ENCODE results near the gene DSPP. TPM values are rescaled to one million over a fixed set of nuclear protein-coding genes. Genes with fewer than 3 reads are reported as not detected.

Gene DSPP
- total RNA-seq, 1 donor from 2014 or later: not detected

DNA sequence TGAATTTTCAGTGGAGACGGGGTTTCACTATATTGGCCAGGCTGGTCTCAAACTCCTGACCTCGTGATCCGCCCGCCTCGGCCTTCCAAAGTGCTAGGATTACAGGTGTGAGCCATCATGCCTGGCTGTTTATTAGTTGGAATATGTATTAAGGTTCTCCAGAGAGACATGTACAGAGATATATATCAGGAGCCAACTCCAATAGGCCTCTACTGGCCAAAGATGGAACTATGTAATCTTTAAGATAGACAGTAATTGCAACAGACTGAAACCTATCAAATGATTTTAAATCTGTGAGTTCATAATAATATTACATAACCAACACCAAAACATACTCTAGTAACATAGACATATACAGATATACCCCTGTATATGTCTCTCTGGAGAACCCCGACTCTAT, 36.0 kb downstream of the DSPP start:
- TF ChIP-seq, protein P1, sequence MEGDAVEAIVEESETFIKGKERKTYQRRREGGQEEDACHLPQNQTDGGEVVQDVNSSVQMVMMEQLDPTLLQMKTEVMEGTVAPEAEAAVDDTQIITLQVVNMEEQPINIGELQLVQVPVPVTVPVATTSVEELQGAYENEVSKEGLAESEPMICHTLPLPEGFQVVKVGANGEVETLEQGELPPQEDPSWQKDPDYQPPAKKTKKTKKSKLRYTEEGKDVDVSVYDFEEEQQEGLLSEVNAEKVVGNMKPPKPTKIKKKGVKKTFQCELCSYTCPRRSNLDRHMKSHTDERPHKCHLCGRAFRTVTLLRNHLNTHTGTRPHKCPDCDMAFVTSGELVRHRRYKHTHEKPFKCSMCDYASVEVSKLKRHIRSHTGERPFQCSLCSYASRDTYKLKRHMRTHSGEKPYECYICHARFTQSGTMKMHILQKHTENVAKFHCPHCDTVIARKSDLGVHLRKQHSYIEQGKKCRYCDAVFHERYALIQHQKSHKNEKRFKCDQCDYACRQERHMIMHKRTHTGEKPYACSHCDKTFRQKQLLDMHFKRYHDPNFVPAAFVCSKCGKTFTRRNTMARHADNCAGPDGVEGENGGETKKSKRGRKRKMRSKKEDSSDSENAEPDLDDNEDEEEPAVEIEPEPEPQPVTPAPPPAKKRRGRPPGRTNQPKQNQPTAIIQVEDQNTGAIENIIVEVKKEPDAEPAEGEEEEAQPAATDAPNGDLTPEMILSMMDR (IDR thresholded peaks at IDR 0.05): no peak
- peaks cover 8% of the 10 kb centered on the region for H3K27me3 Mint-ChIP-seq (ENCODE audit: unreplicated experiment)
- peaks cover 6% of the 10 kb centered on the region for H3K9me3 Mint-ChIP-seq (ENCODE audit: unreplicated experiment)
- H3K4me3 Mint-ChIP-seq (ENCODE audit: unreplicated experiment): no peak overlapping the region
- H3K36me3 Mint-ChIP-seq (ENCODE audit: unreplicated experiment): no peaks in the 10 kb centered on the region
- H3K27ac Mint-ChIP-seq (ENCODE audit: unreplicated experiment): no peak overlapping the region
- DNase-seq (ENCODE audit: extremely low spot score, unreplicated experiment): no peak
- no peaks in the 10 kb centered on the region for H3K4me1 Mint-ChIP-seq (ENCODE audit: unreplicated experiment)

GRCh38 chr4:87649980-87650379, 41.7 kb downstream of the DSPP start, which contains the start of gene DMP1:
Gene DMP1, plus strand, starts transcription at chr4:87650280. Its CDS starts 6,213 bp downstream, at chr4:87656493.
- H3K27ac Mint-ChIP-seq (ENCODE audit: unreplicated experiment): no peak within 1 kb of the TSS
- no peak for DNase-seq (ENCODE audit: extremely low spot score, unreplicated experiment)
- H3K9me3 Mint-ChIP-seq (ENCODE audit: unreplicated experiment): no peaks in the 10 kb centered on the region
- TF ChIP-seq, protein P1 (IDR thresholded peaks at IDR 0.05): no peak
- no peak within 1 kb of the TSS for H3K4me3 Mint-ChIP-seq (ENCODE audit: unreplicated experiment)
- no peaks in the 10 kb centered on the region for H3K4me1 Mint-ChIP-seq (ENCODE audit: unreplicated experiment)
- H3K27me3 Mint-ChIP-seq (ENCODE audit: unreplicated experiment): no peaks in the 10 kb centered on the region
- H3K36me3 Mint-ChIP-seq (ENCODE audit: unreplicated experiment): no peaks in the 10 kb centered on the region

GRCh38 chr4:87650938-87651337, 42.6 kb downstream of the DSPP start:
- Mint-ChIP-seq H3K36me3 (ENCODE audit: unreplicated experiment) (no peaks in the 10 kb centered on the region), H3K4me1 (ENCODE audit: unreplicated experiment) (no peaks in the 10 kb centered on the region), H3K27me3 (ENCODE audit: unreplicated experiment) (no peaks in the 10 kb centered on the region), H3K4me3 (ENCODE audit: unreplicated experiment) (no peak overlapping the region), H3K27ac (ENCODE audit: unreplicated experiment) (no peak overlapping the region), H3K9me3 (ENCODE audit: unreplicated experiment) (no peaks in the 10 kb centered on the region)
- no peak for DNase-seq (ENCODE audit: extremely low spot score, unreplicated experiment)
- TF ChIP-seq, protein P1 (IDR thresholded peaks at IDR 0.05): no peak

DNA sequence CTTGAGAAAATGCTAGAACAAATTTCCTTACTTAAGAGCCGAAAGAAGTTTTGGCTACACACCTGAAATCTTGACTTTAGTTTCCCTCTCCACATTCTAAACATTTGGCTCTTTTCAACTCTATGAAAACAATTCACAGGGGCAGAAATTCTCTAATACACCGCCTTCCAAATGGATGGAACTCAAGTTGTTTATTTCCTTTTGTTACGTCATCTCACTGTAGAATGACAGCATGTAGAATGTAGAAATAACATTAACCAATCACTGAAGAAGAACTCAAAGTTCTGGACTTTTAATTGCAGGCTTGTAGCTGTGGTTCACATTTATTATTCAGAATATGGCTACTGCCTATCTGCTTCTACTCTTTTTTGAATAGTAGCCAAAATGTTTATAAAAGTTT, 43.6 kb downstream of the DSPP start:
- TF ChIP-seq, protein P1 (IDR thresholded peaks at IDR 0.05): no peak
- H3K4me1 Mint-ChIP-seq (ENCODE audit: unreplicated experiment): no peaks in the 10 kb centered on the region

GRCh38 chr4:87654487-87655044, 46.2 kb downstream of the DSPP start:
- Mint-ChIP-seq H3K36me3 (ENCODE audit: unreplicated experiment) (no peaks in the 10 kb centered on the region), H3K27me3 (ENCODE audit: unreplicated experiment) (no peaks in the 10 kb centered on the region), H3K27ac (ENCODE audit: unreplicated experiment) (no peak overlapping the region), H3K4me1 (ENCODE audit: unreplicated experiment) (peaks cover 12% of the 10 kb centered on the region), H3K4me3 (ENCODE audit: unreplicated experiment) (no peak overlapping the region), H3K9me3 (ENCODE audit: unreplicated experiment) (no peaks in the 10 kb centered on the region)
- TF ChIP-seq, protein P1 (IDR thresholded peaks at IDR 0.05): no peak
- no peak for DNase-seq (ENCODE audit: extremely low spot score, unreplicated experiment)

More for the DNA sequence above, 43.6 kb downstream of the DSPP start:
- H3K36me3 Mint-ChIP-seq (ENCODE audit: unreplicated experiment): no peaks in the 10 kb centered on the region
- H3K27ac Mint-ChIP-seq (ENCODE audit: unreplicated experiment): no peak overlapping the region
- no peaks in the 10 kb centered on the region for H3K9me3 Mint-ChIP-seq (ENCODE audit: unreplicated experiment)
- H3K4me3 Mint-ChIP-seq (ENCODE audit: unreplicated experiment): no peak overlapping the region
- no peaks in the 10 kb centered on the region for H3K27me3 Mint-ChIP-seq (ENCODE audit: unreplicated experiment)
- DNase-seq (ENCODE audit: extremely low spot score, unreplicated experiment): no peak

Measured in osteocyte (in vitro differentiated cells).